GM21786 (cell line): Measurements from ENCODE around the gene TTC3.
"Not testable (repeated sequence)": the region's sequence is repeated elsewhere in the genome, so short reads cannot be mapped to it uniquely, and the experiment has no call there.

ENCODE experiments used
- ATAC-seq: cut with Tn5 transposase; IDR thresholded peaks from one replicate; pipeline ENCODE4 v1.9.1; 2021; ENCODE audit not compliant: unreplicated experiment

TTC3 gene

DNA sequence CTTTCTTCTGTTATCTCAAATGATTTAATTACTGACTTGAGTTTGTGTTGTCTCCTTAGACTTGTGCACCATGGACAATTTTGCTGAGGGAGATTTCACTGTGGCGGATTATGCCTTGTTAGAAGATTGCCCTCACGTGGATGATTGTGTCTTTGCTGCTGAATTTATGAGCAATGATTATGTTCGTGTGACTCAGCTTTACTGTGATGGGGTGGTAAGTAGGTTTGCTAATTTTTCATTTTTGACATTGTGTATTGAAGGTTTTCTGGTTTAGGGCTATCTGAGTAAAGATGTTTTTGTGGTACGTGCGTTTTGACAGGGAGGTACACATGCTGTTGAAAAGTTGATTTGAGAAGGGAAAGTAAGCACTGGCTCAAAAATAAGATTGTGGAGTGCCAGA, 14.1 kb downstream of the TTC3 start:
- ATAC-seq = no peak

DNA sequence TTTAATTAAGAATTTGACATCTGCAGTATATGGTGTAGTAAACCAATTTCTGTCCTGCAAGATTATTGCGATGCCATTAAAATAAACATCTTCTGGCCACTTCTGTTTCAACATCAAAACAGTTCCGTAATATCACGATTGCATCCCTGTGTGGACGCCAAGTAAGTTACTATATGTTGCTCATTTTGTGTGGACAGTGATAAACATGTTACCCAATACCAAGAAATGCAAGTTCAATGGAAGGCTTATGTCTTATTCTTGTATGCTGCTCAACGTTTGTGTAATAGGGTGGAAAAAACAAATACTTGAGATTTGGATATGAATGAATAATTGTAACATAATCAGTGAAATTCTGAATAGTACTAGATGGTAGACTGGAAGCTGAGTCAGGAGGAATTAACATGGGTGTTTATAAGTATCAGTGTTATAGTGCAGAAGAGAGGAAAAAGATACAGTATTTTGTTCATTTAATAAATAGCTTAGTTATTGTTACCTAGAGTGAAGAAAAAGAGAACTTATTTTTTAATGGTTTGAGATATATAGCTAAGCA, 15.2 kb downstream of the TTC3 start:
- ATAC-seq = no peak

DNA sequence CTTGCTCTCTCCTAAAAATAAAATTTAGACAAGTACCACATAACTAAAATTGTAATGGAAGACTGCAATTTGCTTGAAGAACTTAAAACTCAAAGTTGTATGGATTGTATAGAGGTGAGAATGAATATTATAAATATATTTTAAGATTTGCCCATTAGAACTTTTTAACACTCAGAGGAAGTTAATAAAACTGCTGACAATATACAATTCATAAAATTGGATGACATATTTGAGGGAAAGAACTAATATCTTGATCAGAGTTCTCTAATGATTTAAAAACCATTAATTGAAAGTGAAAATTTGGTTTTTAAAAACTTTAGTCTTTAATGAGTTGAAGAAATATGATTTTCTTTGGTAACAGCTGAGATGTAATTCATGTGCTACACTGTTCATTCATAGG, 20.9 kb downstream of the TTC3 start:
- no peak for ATAC-seq

DNA sequence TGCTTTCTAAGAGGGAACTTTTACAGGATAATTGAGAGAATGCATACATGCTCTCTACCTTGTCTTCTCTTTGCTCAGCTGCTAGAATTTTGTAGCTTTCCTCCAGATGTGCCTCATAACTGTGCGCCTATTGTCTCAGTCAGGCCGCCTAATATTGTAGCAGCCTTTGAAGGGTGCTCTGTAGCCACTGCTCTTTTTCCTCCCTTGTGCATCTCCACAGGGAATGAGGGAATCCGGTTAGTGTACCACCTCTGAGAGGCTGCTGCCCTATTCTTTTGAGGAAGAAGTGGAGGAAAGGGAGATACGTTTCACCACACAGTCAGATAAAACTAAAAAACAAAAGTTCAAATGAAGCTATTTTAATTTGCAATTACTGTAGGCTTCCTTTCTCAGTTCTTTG, 22.8 kb downstream of the TTC3 start:
- ATAC-seq = no peak

DNA sequence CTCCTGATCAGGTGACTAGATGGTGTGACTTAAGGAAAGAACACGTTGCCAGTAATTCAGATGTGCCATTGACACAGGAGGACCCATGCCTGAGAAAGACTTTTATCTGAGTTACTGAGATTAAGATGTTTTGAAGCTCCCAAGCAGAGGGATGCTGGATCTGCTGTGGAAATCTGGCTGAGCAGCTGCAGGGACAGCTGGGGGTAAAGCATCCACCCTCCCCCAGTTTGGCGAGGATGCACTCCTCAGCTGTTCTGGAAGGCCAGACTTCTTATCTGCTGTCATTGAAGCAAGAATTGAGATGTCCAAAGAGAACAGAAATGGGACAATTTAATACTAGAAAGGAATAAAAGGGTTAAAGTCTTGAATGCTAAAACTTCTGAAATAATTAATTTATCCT, 25.7 kb downstream of the TTC3 start:
- ATAC-seq = no peak

DNA sequence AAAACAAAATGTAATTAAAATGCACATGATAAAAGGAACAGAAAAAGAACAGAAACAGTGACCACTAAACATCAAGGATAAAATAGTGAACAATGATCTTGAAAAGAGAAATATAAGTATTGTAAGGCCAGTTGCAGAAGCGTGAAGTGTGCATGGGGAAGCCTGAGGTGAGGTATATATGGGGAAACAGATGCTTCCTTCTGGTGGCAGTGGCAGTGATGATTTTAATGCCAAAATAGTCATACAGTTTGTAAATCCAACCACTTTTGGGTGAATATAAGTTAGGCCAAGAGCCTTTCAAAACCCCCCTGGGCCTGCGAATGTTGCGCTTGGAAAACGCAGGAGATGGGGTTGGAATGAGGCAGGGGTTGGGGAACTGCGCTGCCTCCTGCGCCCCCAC, 27.3 kb downstream of the TTC3 start:
- no peak for ATAC-seq

DNA sequence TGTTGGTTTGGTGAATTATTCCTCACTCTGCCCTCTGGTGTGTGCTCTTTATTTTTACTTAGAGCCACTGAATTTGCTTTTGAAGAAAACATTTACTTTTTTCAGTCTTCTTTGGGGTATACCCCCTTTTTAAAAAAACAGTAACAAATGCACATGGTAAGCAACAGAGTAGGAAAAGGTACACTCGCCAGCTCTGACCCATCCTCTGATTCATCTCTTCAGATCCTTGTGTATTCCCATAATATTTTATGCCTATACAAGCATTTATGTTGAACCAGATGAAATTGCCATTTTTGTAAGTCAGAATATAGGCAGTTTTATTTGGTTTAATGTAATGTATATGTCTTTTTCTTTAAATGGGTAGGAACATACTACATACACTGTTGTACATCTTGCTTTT, 28.3 kb downstream of the TTC3 start:
- ATAC-seq = no peak

DNA sequence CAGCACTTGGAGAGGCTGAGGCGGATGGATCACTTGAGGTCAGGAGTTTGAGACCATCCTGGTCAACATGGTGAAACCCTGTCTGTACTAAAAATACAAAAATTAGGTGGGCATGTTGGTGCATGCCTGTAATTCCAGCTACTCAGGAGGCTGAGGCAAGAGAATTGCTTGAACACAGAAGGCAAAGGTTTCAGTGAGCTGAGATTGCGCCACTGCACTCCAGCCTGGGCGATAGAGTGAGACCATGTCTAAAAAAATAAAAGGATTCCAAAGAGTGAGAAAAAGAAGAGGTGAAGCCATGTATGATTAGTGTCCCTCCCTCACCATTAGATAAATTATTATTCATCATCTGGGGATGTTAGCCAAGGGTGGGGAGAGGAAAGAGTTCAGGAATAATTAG, 29.7 kb downstream of the TTC3 start:
- ATAC-seq = not testable (repeated sequence)

DNA sequence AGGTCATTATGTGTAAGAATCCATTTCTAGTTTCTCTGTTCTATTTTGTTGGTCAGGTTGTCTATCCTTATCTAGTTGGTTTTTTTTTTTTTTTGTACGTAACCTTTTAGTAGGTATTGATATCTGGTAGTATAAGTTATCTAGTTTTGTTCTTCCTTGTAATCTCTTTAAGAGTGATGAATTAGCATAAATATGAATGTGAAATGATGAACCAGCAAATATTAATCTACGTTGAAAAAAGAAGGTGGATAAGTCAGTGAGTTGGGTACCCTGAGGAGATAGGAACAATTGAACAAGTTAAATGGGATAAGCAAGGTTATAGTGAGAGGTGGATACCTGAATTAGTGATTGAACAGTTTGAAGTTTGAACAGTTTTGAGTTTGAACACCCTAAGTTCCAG, 33.9 kb downstream of the TTC3 start:
- no peak for ATAC-seq

DNA sequence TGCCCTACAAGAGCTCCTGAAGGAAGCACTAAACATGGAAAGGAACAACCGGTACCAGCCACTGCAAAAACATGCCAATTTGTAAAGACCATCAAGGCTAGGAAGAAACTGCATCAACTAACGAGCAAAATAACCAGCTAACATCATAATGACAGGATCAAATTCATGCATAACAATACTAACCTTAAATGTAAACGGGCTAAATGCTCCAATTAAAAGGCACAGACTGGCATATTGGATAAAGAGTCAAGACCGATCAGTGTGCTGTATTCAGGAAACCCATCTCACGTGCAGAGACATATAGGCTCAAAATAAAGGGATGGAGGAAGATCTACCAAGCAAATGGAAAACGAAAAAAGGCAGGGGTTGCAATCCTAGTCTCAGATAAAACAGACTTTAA, 38.0 kb downstream of the TTC3 start:
- not testable (repeated sequence) for ATAC-seq

DNA sequence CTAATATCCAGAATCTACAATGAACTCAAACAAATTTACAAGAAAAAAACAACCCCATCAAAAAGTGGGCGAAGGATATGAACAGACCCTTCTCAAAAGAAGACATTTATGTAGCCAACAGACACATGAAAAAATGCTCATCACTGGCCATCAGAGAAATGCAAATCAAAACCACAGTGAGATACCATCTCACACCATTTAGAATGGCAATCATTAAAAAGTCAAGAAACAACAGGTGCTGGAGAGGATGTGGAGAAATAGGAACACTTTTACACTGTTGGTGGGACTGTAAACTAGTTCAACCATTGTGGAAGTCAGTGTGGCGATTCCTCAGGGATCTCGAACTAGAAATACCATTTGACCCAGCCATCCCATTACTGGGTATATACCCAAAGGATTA, 41.2 kb downstream of the TTC3 start:
- not testable (repeated sequence) for ATAC-seq

DNA sequence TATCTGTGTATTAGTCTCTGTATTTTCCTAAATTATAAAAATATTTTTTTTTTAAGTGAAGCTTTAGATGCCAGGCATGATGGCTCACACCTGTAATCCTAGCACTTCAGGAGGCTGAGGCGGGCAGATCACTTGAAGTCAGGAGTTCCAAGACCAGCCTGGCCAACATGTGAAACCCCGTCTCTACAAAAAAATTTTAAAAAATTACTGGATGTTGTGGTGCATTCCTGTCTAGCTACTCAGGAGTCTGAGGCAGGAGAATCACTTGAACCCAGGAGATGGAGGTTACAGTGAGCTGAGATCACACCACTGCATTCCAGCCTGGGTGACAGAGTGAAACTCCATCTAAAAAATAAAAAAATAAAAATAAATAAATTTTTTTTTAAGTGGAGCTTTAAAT, 43.4 kb downstream of the TTC3 start:
- ATAC-seq = not testable (repeated sequence)

DNA sequence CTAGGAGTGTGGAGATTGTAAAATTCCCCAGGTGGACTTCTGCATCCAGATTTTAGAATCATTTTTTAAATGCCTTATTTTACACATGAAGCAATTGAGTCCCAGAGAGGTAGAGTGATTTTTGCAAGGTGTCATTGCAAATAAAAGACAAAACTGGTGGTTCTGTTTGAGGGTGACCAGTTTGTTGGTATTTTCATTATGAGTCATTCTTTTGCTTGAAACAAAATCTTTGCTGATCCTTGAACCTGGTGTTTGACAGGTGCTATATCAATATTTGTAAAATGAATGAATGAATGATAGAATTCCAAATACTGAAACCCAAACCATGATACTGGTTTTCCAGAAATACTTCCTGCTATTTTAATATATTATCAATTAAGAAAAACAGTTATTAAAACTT, 44.1 kb downstream of the TTC3 start:
- ATAC-seq = no peak

DNA sequence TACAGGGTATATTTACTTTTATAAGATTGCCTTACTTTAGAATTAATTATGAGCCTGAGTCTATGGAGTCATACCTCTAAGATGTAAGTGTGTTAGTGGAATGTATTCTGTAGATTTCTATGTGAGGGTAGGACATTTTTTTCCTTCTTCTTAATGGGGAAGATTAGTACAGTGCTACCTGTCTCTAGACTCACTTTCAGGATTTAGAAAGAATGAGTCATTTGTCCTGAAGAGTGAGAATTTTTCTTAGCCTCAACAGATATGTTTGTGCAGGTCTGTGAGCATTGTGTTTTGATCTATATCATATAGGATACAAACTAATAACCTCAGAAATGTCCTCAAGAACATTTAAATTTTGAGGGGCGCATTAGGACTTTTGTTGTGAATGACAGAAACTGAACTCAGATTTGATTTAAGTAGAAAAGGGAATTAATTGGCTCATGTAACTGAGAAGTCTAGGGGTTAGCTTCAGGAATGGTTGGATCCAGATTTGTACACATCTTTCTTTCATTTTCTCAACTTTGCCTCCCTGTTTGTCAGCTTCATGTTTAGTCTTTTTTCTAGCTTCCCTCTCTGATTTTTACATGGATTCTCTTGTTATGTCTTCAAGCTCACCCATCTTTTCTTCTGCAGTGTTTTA, 45.3 kb downstream of the TTC3 start:
- ATAC-seq = no peak

DNA sequence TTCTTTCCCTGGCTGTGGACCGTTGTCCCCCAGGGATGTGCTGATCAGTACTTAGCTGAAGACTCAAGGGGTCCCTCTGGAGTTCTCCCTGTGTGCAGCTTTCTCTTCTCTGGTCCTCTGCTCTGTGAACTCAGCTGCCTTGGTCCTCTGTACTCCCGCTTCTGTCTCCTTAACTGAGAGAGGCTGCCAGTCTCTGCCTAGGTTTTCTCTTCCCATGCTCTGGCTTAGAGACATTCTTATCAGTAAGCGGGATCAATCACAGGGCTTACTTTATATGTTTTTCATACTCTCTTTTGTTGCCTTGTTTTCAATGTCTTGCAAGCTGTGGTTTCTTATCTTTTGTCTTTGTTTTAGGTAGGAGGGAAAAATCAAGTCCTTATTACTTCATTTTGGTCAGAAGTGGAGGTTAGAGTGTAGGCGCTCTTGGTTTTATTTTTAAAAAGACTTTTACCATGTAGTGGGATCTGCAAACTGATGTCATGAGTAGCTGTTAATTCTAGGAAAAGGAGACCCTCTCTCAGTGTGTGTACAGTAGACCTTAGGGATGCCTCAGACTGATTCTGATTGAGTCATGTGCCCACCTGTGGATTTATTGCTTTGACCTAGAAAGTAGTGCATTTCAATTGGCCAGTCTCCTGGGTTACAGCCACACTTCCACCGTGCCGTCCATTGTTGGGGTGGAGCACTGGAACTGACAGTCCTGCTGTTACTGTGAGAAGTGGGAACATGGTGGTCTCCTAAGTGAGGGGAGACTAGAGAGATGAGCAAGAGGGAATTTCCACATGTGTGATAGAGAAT, 46.6 kb downstream of the TTC3 start:
- ATAC-seq = no peak

DNA sequence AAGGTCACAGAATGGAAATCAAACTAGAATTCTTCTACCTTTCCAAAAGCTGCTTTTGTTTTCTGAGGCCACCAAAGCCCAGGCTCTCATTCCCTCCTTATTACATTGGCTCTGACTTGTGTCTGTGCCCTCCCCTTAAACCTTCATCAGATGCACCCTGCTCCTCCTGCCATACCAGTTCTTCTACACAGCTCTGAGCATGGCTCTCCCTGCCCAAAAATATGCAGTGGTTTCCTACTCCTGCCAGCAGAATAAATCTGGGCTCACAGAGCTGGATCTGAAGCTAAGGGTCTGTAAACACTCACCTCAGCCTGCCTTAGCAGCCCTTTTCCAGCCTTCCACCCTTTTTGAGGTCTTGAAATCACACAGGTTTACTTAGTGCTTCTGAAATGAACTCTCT, 55.0 kb downstream of the TTC3 start:
- no peak for ATAC-seq

DNA sequence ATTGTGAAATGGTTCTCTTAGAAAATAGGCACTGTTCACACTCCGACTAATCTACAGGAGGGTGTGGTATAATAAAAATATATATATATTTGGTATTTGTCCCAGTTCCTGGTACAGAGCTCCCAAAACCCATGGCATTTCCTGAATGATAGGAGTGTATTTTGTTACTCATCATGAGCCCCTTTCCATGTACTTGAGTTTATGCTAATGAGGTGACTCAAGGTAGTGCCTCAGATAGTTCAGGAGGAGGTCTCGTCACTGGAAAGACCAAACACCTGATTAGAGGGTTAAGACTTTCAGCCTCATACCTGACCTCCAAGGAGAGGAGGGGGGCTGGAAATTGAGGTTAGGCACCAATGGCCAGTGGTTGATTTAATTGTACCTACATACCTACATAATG, 57.9 kb downstream of the TTC3 start:
- ATAC-seq = no peak

DNA sequence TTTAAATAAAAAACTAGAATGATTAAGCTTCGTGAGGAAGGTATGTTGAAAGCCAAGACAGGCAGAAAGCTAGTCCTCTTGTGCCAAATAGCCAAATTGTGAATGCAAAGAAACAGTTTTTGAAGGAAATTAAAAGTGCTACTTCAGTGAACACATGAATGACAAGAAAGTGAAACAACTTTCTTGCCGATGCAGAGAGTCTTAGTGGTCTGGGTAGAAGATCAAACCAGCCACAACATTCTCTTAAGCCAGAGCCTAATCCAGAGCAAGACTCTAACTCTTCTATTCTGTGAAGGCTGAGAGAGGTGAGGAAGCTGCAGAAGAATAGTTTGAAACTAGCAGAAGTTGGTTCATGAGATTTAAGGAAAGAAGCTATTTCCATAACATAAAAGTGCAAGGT, 63.2 kb downstream of the TTC3 start:
- no peak for ATAC-seq

DNA sequence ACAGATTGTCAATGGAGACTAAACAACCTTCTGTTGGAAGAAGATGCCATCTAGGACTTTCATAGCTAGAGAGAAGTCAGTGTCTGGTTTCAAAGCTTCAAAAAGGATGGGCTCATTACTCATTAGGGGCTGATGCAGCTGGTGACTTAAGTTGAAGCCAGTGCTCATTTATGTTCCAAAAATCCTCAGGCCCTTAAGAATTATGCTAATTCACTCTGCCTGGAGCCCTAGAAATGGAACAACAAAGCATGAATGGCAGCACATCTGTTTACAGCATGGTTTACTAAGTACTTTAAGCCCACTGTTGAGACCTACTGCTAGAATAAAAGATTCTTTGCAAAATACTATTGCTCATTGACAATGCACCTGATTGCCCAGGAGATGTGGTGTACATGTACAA, 63.7 kb downstream of the TTC3 start:
- no peak for ATAC-seq

DNA sequence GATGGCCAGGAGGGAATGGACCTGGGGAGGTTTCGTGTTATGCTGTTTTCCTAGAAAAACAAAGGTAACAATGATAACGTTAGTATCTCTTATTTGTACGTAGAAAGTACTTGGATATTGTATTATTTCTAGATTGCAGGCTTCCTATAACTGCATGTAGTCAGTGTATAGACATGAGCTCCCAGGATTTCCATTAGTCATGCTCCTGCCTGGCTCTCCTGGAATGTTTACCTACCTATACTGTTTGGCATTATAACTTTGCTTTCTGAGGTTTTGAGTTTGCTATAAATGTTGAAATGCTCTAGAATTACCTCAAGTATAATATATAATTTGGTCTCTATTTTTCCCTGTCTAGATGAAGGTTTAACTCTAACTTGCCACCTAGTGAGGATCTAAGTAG, 66.1 kb downstream of the TTC3 start:
- ATAC-seq = no peak

DNA sequence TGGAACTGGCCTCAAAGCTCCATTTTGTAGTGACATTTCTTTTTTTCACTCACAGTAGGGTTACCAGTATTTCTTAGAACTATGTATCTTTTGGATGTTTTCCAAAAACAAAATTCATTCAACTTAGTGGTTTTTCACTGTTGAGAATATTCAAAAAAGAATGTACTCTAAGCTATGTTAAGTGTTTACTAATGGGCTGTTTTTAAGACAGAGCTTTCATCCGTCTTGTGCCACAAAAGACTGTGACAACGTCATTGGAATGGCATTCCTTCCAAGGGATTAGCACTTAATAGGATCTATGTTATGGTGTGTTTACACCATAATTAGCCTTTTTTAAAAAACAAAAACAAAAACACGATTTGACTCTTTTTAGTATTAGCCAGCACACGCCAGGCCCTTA, 66.8 kb downstream of the TTC3 start:
- ATAC-seq = no peak

DNA sequence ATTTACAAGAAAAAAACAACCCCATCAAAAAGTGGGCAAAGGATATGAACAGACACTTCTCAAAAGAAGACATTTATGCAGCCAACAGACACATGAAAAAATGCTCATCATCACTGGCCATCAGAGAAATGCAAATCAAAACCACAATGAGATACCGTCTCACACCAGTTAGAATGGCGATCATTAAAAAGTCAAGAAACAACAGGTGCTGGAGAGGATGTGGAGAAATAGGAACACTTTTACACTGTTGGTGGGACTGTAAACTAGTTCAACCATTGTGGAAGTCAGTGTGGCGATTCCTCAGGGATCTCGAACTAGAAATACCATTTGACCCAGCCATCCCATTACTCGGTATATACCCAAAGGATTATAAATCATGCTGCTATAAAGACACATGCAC, 70.3 kb downstream of the TTC3 start:
- not testable (repeated sequence) for ATAC-seq
